ENCODE measurements around the gene SPATA21. TPM values are rescaled to one million over a fixed set of nuclear protein-coding genes. Genes with fewer than 3 reads are reported as not detected.

SPATA21 gene
- polyA plus RNA-seq, 6 donors from 2014 or later = not detected

DNA sequence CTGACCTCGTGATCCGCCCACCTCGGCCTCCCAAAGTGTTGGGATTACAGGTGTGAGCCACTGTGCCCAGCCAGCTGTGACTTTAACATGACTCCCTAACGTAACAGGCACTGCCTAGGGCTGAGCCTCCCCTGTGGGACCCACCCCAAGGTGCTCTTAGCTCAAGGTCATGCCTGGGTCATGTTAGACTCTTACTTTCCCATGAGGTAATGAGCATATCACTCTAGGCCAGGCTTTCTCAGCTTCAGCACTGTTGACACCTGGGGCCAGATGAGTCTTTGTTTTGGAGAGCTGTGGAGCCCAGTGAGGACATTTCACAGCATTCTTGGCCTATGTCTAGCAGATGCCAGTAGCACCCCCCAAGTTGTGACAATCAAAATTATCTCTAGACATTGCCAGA lies 7.8 kb upstream of the SPATA21 start:
- H3K4me3 Mint-ChIP-seq = peak overlapping the region in 1 of 8 donors; percentile 45
- ATAC-seq (ENCODE audit: low read depth in 2 of 2) (no peak), DNase-seq (no peak)
- no peaks in the 10 kb centered on the region for H3K27me3 Mint-ChIP-seq
- H3K9me3 Mint-ChIP-seq = no peaks in the 10 kb centered on the region
- H3K27ac Mint-ChIP-seq = peak overlapping the region in 1 of 6 donors; percentile 47
- peaks cover 37 to 49% (median 37%) of the 10 kb centered on the region in 3 donors for H3K4me1 Mint-ChIP-seq
- H3K36me3 Mint-ChIP-seq = peaks cover 16 to 25% of the 10 kb centered on the region in 2 donors

DNA sequence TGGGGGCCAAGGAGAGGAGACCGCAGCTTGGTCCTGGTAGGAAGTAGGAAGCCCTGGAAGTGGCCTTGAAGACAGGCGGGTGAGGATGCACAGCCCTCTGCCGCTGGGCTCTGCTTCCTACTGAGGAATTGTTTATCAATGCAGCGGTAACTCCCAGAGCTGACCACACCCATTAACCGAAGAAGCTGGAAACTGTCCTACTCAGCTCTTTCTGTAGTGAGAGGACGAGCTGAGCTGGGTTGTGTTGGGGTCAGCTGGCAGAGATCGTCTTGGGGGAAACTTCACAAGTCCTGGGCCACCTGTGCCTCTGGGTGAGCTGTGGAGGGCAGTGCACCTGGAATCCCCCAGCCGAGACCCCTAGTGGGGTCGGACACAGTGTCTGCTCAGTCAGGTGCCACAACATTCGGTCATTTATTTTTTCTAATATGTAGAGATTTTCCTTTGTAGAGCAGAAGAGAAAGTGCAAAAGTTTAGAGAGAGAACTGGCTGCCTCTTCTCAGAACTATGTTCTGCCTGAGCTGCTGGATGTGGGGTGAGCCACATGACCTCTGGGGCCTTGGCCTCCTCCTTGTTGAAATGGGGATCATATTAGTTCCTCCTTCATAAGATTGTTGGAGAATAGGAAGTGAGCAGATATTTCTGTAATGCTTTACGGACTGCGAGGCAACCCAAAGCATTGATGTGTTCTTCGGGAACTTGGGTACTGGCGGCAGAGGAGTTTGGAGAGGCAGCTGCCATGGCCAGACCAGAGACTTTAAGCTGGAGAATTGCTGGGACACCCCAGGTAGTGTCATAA lies 6.9 kb upstream of the SPATA21 start:
- Mint-ChIP-seq H3K9me3 (no peaks in the 10 kb centered on the region), H3K4me3 (peak overlapping the region in 3 of 8 donors; percentile 41 to 52 (median 45)), H3K27ac (peak overlapping the region in 1 of 6 donors; percentile 72), H3K27me3 (no peaks in the 10 kb centered on the region), H3K4me1 (peaks cover 31 to 43% (median 41%) of the 10 kb centered on the region in 3 donors), H3K36me3 (peaks cover 9 to 19% of the 10 kb centered on the region in 2 donors)
- ATAC-seq (ENCODE audit: low read depth in 2 of 2) = no peak
- DNase-seq = no peak

DNA sequence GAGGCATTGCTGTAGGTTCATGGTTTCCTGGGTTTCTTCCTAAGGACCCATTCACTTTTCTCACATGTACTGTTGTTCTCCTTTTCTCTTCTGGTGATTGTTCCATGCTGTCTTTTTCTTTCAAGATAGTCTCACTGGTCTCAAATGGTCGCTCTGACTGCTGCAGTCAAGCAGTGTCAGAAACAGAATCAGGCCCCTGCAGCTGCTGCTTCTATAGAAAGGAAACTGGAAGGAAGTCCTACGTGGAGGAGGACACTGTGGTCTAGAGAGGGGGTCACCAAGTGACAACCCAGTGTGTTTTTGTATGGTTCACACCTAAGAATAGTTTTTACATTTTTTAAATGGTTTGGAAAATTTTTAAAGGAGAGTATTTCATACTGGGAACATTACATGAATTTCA lies 5.7 kb upstream of the SPATA21 start:
- H3K36me3 Mint-ChIP-seq = peaks cover 7 to 8% of the 10 kb centered on the region in 2 donors
- H3K9me3 Mint-ChIP-seq = no peaks in the 10 kb centered on the region
- no peaks in the 10 kb centered on the region for H3K27me3 Mint-ChIP-seq
- DNase-seq (no peak), ATAC-seq (ENCODE audit: low read depth in 2 of 2) (no peak)
- H3K27ac Mint-ChIP-seq = peak overlapping the region in 3 of 6 donors; percentile 68 to 95 (median 88)
- H3K4me1 Mint-ChIP-seq = peaks cover 24 to 41% (median 35%) of the 10 kb centered on the region in 3 donors
- H3K4me3 Mint-ChIP-seq = peak overlapping the region in 4 of 8 donors; percentile 9 to 88 (median 38)

DNA sequence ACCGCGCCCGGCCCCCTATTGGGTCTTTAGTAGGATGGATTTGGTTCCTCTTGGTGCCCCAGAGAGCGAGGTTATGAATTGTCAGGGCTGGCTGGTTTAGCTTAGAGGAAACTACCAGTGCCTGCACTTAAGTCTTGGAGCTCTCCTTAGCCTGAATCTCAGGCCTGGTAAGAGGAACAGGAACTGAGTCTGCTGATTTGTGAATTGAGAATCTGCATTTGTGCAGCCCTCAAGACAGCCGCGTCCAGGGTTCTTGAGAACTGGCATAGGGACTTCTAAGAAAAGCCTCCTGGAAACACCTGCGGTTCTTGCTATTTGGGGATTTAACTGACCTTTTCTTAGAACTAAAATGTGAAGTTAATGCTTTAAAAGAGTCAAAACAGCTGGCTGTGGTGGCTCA lies 5.0 kb upstream of the SPATA21 start:
- ATAC-seq (ENCODE audit: low read depth in 2 of 2) = no peak
- H3K4me1 Mint-ChIP-seq = peaks cover 22 to 41% (median 35%) of the 10 kb centered on the region in 3 donors
- peaks cover 7 to 8% of the 10 kb centered on the region in 2 donors for H3K36me3 Mint-ChIP-seq
- no peaks in the 10 kb centered on the region for H3K9me3 Mint-ChIP-seq
- no peaks in the 10 kb centered on the region for H3K27me3 Mint-ChIP-seq
- no peak for DNase-seq
- H3K27ac Mint-ChIP-seq = peak overlapping the region in 4 of 6 donors; percentile 54 to 97 (median 90)
- peak overlapping the region; percentile 66 to 99 (median 93) for H3K4me3 Mint-ChIP-seq

DNA sequence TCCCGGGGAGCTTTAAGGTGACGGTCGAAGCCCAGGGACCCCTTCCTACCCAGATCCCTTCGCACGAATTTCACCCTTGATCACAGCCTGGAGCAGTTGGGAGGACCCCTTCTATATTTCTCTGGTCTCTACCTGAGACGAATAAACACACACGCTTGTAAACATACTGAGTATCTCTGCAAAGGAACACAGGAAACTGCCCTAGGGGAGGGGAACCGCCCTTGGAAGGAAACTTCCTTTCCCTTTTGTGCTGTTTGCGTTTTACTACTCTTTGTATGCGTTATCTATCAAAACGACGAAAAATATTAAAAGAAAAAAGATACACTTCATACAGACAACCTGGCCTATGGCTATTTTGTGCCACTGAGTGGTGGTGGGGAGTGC lies 4.0 kb upstream of the SPATA21 start:
- Mint-ChIP-seq H3K9me3 (no peaks in the 10 kb centered on the region), H3K4me1 (peaks cover 21 to 41% (median 35%) of the 10 kb centered on the region in 3 donors), H3K36me3 (peaks cover 7 to 8% of the 10 kb centered on the region in 2 donors), H3K4me3 (peak overlapping the region; percentile 88 to 99 (median 94)), H3K27ac (peak overlapping the region; percentile 95 to 98 (median 97)), H3K27me3 (no peaks in the 10 kb centered on the region)
- peak; percentile 9 to 21 for ATAC-seq (ENCODE audit: low read depth in 2 of 2)
- no peak for DNase-seq

DNA sequence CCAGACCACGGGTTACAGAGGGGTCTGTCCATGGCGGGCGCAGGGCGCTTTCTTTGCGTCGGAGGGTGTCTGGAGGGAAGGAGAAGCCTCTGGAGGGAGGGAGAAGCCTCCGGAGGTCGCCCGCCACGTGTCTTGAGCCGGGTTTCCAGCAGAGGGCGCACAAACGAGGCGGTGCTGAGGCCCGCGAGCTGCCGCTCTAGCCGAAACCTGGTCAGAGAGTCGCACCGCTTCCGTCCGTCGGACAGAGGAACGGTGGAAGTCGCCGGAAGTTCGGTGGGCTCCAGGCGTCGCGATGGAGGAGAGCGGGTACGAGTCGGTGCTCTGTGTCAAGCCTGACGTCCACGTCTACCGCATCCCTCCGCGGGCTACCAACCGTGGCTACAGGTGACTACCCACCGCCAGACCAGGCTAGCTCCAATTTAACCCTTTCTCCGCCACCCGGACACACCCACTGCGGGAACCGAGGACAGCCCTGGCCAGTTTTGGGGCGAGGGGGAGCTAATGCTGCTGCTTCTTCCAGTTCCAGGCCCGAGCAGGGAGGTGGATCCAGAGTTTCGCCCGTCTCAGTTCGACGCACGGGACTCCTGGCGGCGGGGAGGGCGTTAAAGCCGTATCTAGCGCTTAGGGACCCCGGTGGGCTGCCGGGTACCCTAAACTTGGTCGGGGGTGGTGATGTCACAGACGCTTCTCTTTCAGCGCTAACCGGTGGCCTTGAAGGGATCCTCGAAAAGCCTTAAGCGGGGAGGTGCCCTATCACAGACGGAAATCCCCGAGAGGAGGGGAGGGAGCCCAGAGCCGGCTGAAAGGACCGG lies 3.5 kb upstream of the SPATA21 start, which contains the start of gene NECAP2:
TSS of gene NECAP2 (plus strand) at position 255 of the 812 bp plus-strand sequence. CDS start at position 293, 38 bp downstream.
- DNase-seq = peak; percentile 89
- peaks cover 7 to 8% of the 10 kb centered on the region in 2 donors for H3K36me3 Mint-ChIP-seq
- peaks cover 21 to 41% (median 35%) of the 10 kb centered on the region in 3 donors for H3K4me1 Mint-ChIP-seq
- peak within 1 kb of the TSS; percentile 88 to 99 (median 94) for H3K4me3 Mint-ChIP-seq
- no peaks in the 10 kb centered on the region for H3K27me3 Mint-ChIP-seq
- no peaks in the 10 kb centered on the region for H3K9me3 Mint-ChIP-seq
- peak; percentile 87 for ATAC-seq (ENCODE audit: low read depth in 2 of 2)
- H3K27ac Mint-ChIP-seq = peak within 1 kb of the TSS; percentile 95 to 98 (median 97)

DNA sequence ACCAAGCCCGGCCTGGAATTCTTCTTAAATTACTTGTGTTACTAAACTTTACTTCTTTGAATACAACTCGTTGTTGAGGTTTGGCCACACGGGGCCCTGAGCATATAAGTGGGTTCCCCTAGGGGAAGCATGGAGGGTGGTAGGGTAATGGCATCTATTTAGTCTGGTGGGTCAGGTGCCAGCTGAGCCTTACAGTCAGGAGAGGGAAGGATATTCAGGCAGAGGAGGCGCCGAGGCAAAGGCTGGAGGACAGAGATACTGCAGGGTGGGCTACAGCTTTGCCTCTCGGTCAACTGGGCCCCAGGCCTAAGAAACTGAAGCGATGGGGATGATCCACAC lies 2.9 kb upstream of the SPATA21 start:
- H3K27me3 Mint-ChIP-seq = peaks cover 0 to 4% (median 0%) of the 10 kb centered on the region in 3 donors
- H3K4me1 Mint-ChIP-seq = peaks cover 21 to 41% (median 35%) of the 10 kb centered on the region in 3 donors
- peak overlapping the region; percentile 95 to 98 (median 97) for H3K27ac Mint-ChIP-seq
- DNase-seq (no peak), ATAC-seq (ENCODE audit: low read depth in 2 of 2) (peak; percentile 4 to 6)
- no peaks in the 10 kb centered on the region for H3K9me3 Mint-ChIP-seq
- H3K4me3 Mint-ChIP-seq = peak overlapping the region; percentile 88 to 99 (median 94)
- H3K36me3 Mint-ChIP-seq = peaks cover 7 to 8% of the 10 kb centered on the region in 2 donors

DNA sequence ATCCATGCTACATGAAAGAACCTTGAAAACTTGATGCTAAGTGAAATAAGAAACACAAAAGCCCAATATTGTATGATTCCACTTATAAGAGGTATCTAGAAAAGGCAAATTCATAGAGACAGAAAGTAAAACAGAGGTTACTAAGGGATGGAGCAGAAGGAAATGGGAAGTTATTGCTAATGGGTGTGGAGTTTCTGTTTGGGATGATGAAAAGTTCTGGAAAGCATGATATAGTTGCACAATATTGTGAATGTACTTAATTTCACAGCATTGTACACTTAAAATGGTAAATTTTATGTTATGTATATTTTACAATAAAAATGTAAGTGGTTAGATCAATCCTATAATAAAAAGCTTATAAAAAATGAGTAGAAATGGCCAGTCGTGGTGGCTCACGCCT lies 1.7 kb upstream of the SPATA21 start:
- Mint-ChIP-seq H3K36me3 (peaks cover 0 to 2% of the 10 kb centered on the region in 2 donors), H3K9me3 (no peaks in the 10 kb centered on the region), H3K4me1 (peaks cover 17 to 35% (median 35%) of the 10 kb centered on the region in 3 donors), H3K27me3 (peaks cover 0 to 6% (median 0%) of the 10 kb centered on the region in 3 donors), H3K4me3 (peak overlapping the region in 5 of 8 donors; percentile 34 to 94 (median 72)), H3K27ac (peak overlapping the region in 1 of 6 donors; percentile 3)
- DNase-seq (no peak), ATAC-seq (ENCODE audit: low read depth in 2 of 2) (no peak)

DNA sequence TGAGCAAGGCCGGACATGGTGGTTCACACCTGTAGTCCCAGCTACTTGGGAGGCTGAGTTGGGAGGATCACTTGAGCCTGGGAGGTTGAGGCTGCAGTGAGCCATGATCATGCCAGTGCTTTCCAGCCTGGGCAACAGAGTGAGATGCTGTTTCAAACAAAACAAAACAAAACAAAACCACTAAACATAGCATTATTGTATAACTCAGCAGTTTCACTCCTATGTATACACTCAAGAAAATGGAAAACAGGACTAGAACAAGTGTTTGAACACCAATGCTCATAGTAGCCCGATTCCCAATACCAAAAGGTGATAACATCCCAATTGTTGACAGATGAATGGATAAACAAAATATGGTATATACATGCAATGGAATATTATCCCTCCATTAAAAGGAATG lies 1.3 kb upstream of the SPATA21 start:
- Mint-ChIP-seq H3K36me3 (no peaks in the 10 kb centered on the region), H3K27me3 (peaks cover 0 to 6% (median 0%) of the 10 kb centered on the region in 3 donors), H3K27ac (peak overlapping the region in 1 of 6 donors; percentile 3), H3K4me1 (peaks cover 17 to 33% (median 32%) of the 10 kb centered on the region in 3 donors), H3K4me3 (peak overlapping the region in 2 of 8 donors; percentile 88 to 94), H3K9me3 (no peaks in the 10 kb centered on the region)
- DNase-seq = no peak
- no peak for ATAC-seq (ENCODE audit: low read depth in 2 of 2)

DNA sequence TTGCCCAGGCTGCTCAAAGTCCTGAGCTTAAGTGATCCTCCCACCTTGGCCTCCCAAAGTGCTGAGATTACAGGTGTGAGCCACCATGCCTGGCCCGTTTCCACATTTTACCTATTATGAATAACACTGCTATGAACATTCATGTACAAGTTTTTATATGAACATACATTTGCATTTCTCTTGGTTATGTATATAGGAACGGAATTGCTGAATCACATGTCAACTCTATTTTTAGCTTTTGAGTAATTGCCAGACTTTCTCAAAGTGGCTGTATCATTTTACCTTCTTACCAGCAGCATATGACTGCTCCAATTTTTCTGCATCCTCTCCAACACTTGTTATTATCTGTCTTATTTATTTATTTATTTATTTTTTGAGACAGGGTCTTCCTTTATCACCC lies 2.7 kb downstream of the SPATA21 start:
- Mint-ChIP-seq H3K4me3 (no peak overlapping the region), H3K9me3 (no peaks in the 10 kb centered on the region), H3K36me3 (no peaks in the 10 kb centered on the region), H3K27ac (no peak overlapping the region), H3K4me1 (peaks cover 0 to 6% (median 4%) of the 10 kb centered on the region in 3 donors), H3K27me3 (peaks cover 6 to 17% (median 17%) of the 10 kb centered on the region in 3 donors)
- ATAC-seq (ENCODE audit: low read depth in 2 of 2) = no peak
- DNase-seq = no peak

DNA sequence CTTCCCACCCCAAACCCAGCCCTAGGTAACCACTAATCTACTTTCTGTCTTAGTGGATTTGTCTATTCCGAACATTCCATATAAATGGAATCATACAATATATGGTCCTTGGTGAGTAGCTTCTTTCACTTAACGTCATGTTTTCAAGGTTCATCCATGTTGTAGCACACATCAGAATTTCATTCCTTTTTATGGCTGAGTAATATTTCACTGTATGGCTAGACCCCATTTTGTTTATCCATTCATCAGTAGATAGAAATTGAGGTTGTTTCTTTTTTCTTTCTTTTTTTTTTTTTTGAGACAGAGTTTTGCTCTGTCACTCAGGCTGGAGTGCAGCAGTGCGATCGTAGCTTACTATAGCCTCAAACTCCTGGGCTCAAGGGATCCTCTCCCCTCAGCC lies 3.2 kb downstream of the SPATA21 start:
- Mint-ChIP-seq H3K27me3 (peaks cover 6 to 17% (median 17%) of the 10 kb centered on the region in 3 donors), H3K4me1 (peaks cover 0 to 6% (median 4%) of the 10 kb centered on the region in 3 donors), H3K27ac (no peak overlapping the region), H3K9me3 (no peaks in the 10 kb centered on the region), H3K36me3 (no peaks in the 10 kb centered on the region), H3K4me3 (peak overlapping the region in 1 of 8 donors; percentile 58)
- no peak for DNase-seq
- ATAC-seq (ENCODE audit: low read depth in 2 of 2) = no peak

DNA sequence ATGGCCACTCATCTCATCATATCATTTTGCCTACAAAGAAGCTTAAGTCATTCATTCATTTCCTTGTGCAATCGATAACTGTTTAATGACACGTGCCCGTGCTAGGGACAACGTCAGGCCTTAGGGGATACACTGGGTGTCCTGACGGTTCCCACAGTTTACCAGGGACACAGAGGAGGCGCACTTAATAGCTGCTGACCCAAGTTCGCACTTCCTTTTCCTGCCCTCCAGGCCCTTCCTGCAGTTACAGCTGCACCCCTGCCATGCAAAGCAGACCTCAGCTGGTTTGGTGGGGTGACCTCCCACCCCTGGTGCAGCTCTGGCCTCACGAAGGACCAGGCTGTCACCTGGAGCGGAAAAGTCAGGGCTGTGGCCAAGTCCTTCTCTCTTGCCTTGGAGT lies 4.2 kb downstream of the SPATA21 start:
- Mint-ChIP-seq H3K9me3 (no peaks in the 10 kb centered on the region), H3K4me1 (peaks cover 0 to 6% (median 4%) of the 10 kb centered on the region in 3 donors), H3K27ac (peak overlapping the region in 1 of 6 donors; percentile 74), H3K27me3 (peaks cover 6 to 17% (median 17%) of the 10 kb centered on the region in 3 donors), H3K36me3 (no peaks in the 10 kb centered on the region), H3K4me3 (no peak overlapping the region)
- DNase-seq (no peak), ATAC-seq (ENCODE audit: low read depth in 2 of 2) (no peak)

DNA sequence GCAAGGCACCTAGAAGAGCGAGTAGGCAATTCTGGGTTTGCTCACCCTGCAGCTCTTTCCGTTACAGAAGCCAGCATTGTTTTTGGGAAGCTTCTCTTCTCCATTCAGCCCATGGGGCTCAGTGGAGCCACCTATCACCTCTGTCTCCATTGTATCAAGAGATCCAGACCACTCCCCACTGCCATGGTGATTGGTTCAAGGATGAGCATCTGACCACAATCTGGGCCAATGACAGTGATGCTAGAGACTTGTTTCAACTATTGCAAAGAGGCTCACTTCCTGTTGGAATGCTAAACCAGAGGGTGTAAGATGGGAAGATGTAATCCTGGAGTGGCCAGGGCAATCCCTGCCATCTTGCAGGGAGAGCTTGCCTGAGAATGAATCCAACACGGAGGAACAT lies 6.6 kb downstream of the SPATA21 start:
- peaks cover 6 to 17% (median 17%) of the 10 kb centered on the region in 3 donors for H3K27me3 Mint-ChIP-seq
- no peaks in the 10 kb centered on the region for H3K36me3 Mint-ChIP-seq
- no peaks in the 10 kb centered on the region for H3K9me3 Mint-ChIP-seq
- H3K4me3 Mint-ChIP-seq = no peak overlapping the region
- DNase-seq (no peak), ATAC-seq (ENCODE audit: low read depth in 2 of 2) (no peak)
- H3K27ac Mint-ChIP-seq = peak overlapping the region in 1 of 6 donors; percentile 58
- peaks cover 0 to 6% (median 4%) of the 10 kb centered on the region in 3 donors for H3K4me1 Mint-ChIP-seq
